Measurements from ENCODE around the gene GRIK3. TPM values are rescaled to one million over a fixed set of nuclear protein-coding genes. Genes with fewer than 3 reads are reported as not detected.

Gene GRIK3
- total RNA-seq, 4 donors from 2014 or later = 0.75 to 9.8 (median 1.2) TPM

GRCh38 chr1:36857754-36858153, 176.6 kb downstream of the GRIK3 start:
- H3K27me3 ChIP-seq = peaks cover 25% of the 10 kb centered on the region
- no peak overlapping the region for H3K4me3 ChIP-seq
- no peak overlapping the region for H3K27ac ChIP-seq
- H3K9me3 ChIP-seq = no peaks in the 10 kb centered on the region
- in situ Hi-C loops (cut with MboI; ENCODE audit: low pct_ligation_motif_present in 1 of 4, low pct_unique_long_range_greater_than_20kb in 1 of 4, low sequenced_read_pairs in 3 of 4) = no loop called here
- WGBS, 2 donors (ENCODE audit: low coverage in 1 of 2) = 0 to 41% methylated on average over 1 to 5 of the region's 5 CpGs
- H3K4me1 ChIP-seq = no peaks in the 10 kb centered on the region
- TF ChIP-seq EP300 (IDR thresholded peaks at IDR 0.05; ENCODE audit: low read depth) (no peak), POLR2AphosphoS5 (IDR thresholded peaks at IDR 0.05) (no peak), POLR2A (IDR thresholded peaks at IDR 0.05) (no peak), CTCF (IDR thresholded peaks at IDR 0.05) (no peak)
- intact Hi-C loops (cut with DNase I; ENCODE audit: low total_unique reads) = no loop called here
- no peak for DNase-seq
- H3K36me3 ChIP-seq = no peaks in the 10 kb centered on the region

GRCh38 chr1:36855699-36856494, 178.4 kb downstream of the GRIK3 start:
- intact Hi-C loops (cut with DNase I; ENCODE audit: low total_unique reads) = no loop called here
- TF ChIP-seq CTCF (IDR thresholded peaks at IDR 0.05) = no peak
- no peak for TF ChIP-seq EP300 (IDR thresholded peaks at IDR 0.05; ENCODE audit: low read depth)
- no peak for TF ChIP-seq POLR2A (IDR thresholded peaks at IDR 0.05)
- Histone ChIP-seq H3K9me3 (no peaks in the 10 kb centered on the region), H3K27me3 (peaks cover 25% of the 10 kb centered on the region), H3K4me3 (no peak overlapping the region), H3K4me1 (no peaks in the 10 kb centered on the region), H3K27ac (no peak overlapping the region), H3K36me3 (no peaks in the 10 kb centered on the region)
- DNase-seq = no peak
- WGBS, 2 donors (ENCODE audit: low coverage in 1 of 2) = 20 to 41% methylated on average over 1 to 17 of the region's 17 CpGs
- in situ Hi-C loops (cut with MboI; ENCODE audit: low pct_ligation_motif_present in 1 of 4, low pct_unique_long_range_greater_than_20kb in 1 of 4, low sequenced_read_pairs in 3 of 4) = no loop called here

- Histone ChIP-seq H3K36me3 (no peaks in the 10 kb centered on the region), H3K4me3 (no peak overlapping the region), H3K9me3 (no peaks in the 10 kb centered on the region), H3K27ac (no peak overlapping the region), H3K4me1 (no peaks in the 10 kb centered on the region), H3K27me3 (peaks cover 38% of the 10 kb centered on the region)
- intact Hi-C loops (cut with DNase I; ENCODE audit: low total_unique reads) = no loop called here
- DNase-seq = no peak
- TF ChIP-seq POLR2AphosphoS5 (IDR thresholded peaks at IDR 0.05) (no peak), POLR2A (IDR thresholded peaks at IDR 0.05) (no peak), CTCF (IDR thresholded peaks at IDR 0.05) (no peak), EP300 (IDR thresholded peaks at IDR 0.05; ENCODE audit: low read depth) (no peak)
- in situ Hi-C loops (cut with MboI; ENCODE audit: low pct_ligation_motif_present in 1 of 4, low pct_unique_long_range_greater_than_20kb in 1 of 4, low sequenced_read_pairs in 3 of 4) = no loop called here
- WGBS, 2 donors (ENCODE audit: low coverage in 1 of 2) = 71 to 73% methylated on average over 5 to 14 of the region's 14 CpGs
Observed at GRCh38 chr1:36853638-36854037, 180.7 kb downstream of the GRIK3 start.

- intact Hi-C loops (cut with DNase I; ENCODE audit: low total_unique reads) (no loop called here), in situ Hi-C loops (cut with MboI; ENCODE audit: low pct_ligation_motif_present in 1 of 4, low pct_unique_long_range_greater_than_20kb in 1 of 4, low sequenced_read_pairs in 3 of 4) (no loop called here)
- DNase-seq = no peak
- H3K27ac ChIP-seq = no peak overlapping the region
- H3K9me3 ChIP-seq = no peaks in the 10 kb centered on the region
- no peaks in the 10 kb centered on the region for H3K36me3 ChIP-seq
- no peaks in the 10 kb centered on the region for H3K4me1 ChIP-seq
- 73% methylated on average over 5 of the region's 5 CpGs; no CpG with 5 or more reads in 1 of the 2 donors for WGBS, 2 donors (ENCODE audit: low coverage in 1 of 2)
- no peak for TF ChIP-seq POLR2AphosphoS5 (IDR thresholded peaks at IDR 0.05)
- no peak for TF ChIP-seq EP300 (IDR thresholded peaks at IDR 0.05; ENCODE audit: low read depth)
- TF ChIP-seq CTCF (IDR thresholded peaks at IDR 0.05) = no peak
- TF ChIP-seq POLR2A (IDR thresholded peaks at IDR 0.05) = no peak
- no peak overlapping the region for H3K4me3 ChIP-seq
- H3K27me3 ChIP-seq = peaks cover 49% of the 10 kb centered on the region
Observed at GRCh38 chr1:36852586-36852985, 181.7 kb downstream of the GRIK3 start.
